Measurements from ENCODE around the gene RASGRF1.

RASGRF1 gene

GRCh38 chr15:79042213-79042928, 48.2 kb downstream of the RASGRF1 start:
- Histone ChIP-seq H3K4me3 (replicated peaks; ENCODE audit: insufficient read depth, low read length) (no peak overlapping the region), H3K27me3 (ENCODE audit: insufficient read depth, poor library complexity, severe bottlenecking) (peaks cover 9% of the 10 kb centered on the region), H3K27ac (replicated peaks) (no peak overlapping the region)
- DNase-seq (ENCODE audit: low read depth in 1 of 2, low spot score in 1 of 2), result no peak
- TF ChIP-seq SPI1 (IDR thresholded peaks at IDR 0.05; ENCODE audit: borderline replicate concordance, low read depth), result no peak
- TF ChIP-seq, protein P1, sequence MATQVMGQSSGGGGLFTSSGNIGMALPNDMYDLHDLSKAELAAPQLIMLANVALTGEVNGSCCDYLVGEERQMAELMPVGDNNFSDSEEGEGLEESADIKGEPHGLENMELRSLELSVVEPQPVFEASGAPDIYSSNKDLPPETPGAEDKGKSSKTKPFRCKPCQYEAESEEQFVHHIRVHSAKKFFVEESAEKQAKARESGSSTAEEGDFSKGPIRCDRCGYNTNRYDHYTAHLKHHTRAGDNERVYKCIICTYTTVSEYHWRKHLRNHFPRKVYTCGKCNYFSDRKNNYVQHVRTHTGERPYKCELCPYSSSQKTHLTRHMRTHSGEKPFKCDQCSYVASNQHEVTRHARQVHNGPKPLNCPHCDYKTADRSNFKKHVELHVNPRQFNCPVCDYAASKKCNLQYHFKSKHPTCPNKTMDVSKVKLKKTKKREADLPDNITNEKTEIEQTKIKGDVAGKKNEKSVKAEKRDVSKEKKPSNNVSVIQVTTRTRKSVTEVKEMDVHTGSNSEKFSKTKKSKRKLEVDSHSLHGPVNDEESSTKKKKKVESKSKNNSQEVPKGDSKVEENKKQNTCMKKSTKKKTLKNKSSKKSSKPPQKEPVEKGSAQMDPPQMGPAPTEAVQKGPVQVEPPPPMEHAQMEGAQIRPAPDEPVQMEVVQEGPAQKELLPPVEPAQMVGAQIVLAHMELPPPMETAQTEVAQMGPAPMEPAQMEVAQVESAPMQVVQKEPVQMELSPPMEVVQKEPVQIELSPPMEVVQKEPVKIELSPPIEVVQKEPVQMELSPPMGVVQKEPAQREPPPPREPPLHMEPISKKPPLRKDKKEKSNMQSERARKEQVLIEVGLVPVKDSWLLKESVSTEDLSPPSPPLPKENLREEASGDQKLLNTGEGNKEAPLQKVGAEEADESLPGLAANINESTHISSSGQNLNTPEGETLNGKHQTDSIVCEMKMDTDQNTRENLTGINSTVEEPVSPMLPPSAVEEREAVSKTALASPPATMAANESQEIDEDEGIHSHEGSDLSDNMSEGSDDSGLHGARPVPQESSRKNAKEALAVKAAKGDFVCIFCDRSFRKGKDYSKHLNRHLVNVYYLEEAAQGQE (IDR thresholded peaks at IDR 0.05; ENCODE audit: insufficient replicate concordance, low read depth), result no peak
- no peak for TF ChIP-seq CTCF (IDR thresholded peaks at IDR 0.05; ENCODE audit: insufficient read depth, low read length)
- TF ChIP-seq GABPA (IDR thresholded peaks at IDR 0.05; ENCODE audit: low read depth), result no peak

DNA sequence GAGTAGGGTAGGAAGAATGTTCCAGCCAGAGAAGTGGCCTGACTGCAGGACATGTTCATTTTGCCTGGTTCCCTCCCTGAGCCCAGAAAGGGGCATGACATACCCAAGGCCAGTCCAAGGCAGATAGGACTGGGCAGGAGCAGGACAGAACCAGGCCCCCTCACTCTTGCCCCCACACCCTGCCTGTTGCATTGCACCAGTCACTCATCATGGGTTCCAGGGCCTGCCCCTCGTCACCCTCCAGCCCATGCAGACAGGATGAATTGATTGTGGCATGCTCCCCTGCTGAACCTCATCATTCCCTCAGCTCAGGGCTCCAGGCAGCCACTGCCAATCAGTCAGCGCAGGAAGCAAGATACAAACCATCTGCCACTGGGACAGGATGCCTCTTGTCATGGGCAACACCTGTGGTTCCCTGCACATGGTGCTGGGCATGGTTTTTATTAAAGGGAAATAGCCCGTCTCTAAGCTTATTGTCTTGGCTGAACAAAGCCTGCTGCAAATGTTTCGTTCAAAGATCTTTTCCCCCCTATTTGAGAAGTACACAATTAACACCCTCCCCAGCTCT, 48.9 kb downstream of the RASGRF1 start:
- TF ChIP-seq, protein P1 (IDR thresholded peaks at IDR 0.05; ENCODE audit: insufficient replicate concordance, low read depth), result no peak
- TF ChIP-seq SPI1 (IDR thresholded peaks at IDR 0.05; ENCODE audit: borderline replicate concordance, low read depth) (no peak), POLR2AphosphoS5 (IDR thresholded peaks at IDR 0.05; ENCODE audit: low read depth) (no peak), CTCF (IDR thresholded peaks at IDR 0.05; ENCODE audit: insufficient read depth, low read length) (no peak), GABPA (IDR thresholded peaks at IDR 0.05; ENCODE audit: low read depth) (no peak)
- peaks cover 8% of the 10 kb centered on the region for H3K27me3 ChIP-seq (ENCODE audit: insufficient read depth, poor library complexity, severe bottlenecking)
- DNase-seq (ENCODE audit: low read depth in 1 of 2, low spot score in 1 of 2), result no peak
- H3K27ac ChIP-seq (replicated peaks), result no peak overlapping the region
- H3K4me3 ChIP-seq (replicated peaks; ENCODE audit: insufficient read depth, low read length), result no peak overlapping the region

DNA sequence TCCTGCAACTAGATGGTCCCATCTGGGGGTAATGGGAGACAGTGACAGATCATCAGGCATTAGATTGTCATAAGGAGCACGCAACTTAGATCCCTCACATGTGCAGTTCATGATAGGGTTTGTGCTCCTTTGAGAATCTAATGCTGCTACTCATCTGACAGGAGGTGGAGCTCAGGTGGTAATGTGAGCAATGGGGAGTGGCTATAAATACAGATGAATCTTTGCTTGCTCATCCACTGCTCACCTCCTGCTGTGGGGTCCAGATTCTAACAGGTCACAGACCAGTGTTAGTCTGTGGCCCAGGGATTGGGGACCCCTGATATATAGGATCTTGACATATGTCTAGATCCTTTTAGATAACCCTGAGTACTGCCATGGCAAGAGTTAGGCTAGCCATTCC, 52.7 kb downstream of the RASGRF1 start:
- Histone ChIP-seq H3K27ac (replicated peaks) (no peak overlapping the region), H3K4me3 (replicated peaks; ENCODE audit: insufficient read depth, low read length) (no peak overlapping the region), H3K27me3 (ENCODE audit: insufficient read depth, poor library complexity, severe bottlenecking) (peaks cover 6% of the 10 kb centered on the region)
- no peak for TF ChIP-seq SPI1 (IDR thresholded peaks at IDR 0.05; ENCODE audit: borderline replicate concordance, low read depth)
- no peak for TF ChIP-seq GABPA (IDR thresholded peaks at IDR 0.05; ENCODE audit: low read depth)
- no peak for TF ChIP-seq CTCF (IDR thresholded peaks at IDR 0.05; ENCODE audit: insufficient read depth, low read length)
- no peak for TF ChIP-seq POLR2AphosphoS5 (IDR thresholded peaks at IDR 0.05; ENCODE audit: low read depth)
- TF ChIP-seq, protein P1 (IDR thresholded peaks at IDR 0.05; ENCODE audit: insufficient replicate concordance, low read depth), result no peak
- DNase-seq (ENCODE audit: low read depth in 1 of 2, low spot score in 1 of 2), result no peak
